ENCODE results near the gene KTN1.

KTN1 gene

DNA sequence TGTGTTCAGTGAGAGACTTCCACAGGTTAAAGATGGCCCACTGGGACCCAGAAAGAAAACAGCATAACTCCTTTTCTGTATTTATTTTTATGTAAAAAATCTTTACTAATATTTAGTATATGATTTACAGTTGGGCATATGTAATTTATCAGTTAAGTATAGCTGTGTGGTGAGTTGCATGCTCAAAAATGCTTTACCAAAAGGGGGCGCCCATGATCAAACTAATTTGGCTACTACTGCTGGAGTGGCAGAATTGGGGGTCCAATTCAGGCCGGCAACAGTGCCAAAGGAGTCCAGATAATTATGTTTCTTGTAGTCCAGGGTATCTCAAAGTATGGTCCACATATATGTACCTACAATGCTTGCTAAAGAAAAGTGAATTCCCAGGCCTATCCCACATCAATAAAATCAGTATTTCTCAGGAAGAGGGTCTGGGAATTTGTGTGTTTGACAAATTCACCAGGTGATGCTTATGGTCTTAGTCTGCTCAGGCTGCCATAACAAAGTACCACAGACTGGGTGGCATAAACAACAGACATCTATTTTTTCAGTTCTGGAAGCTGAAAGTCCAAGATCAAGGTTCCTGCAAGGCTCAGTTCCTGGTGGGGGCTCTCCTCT, 152.0 kb downstream of the KTN1 start:
- ATAC-seq = peak; percentile 38; the same call in 2 of the 3 replicates
- TF ChIP-seq, protein P1, sequence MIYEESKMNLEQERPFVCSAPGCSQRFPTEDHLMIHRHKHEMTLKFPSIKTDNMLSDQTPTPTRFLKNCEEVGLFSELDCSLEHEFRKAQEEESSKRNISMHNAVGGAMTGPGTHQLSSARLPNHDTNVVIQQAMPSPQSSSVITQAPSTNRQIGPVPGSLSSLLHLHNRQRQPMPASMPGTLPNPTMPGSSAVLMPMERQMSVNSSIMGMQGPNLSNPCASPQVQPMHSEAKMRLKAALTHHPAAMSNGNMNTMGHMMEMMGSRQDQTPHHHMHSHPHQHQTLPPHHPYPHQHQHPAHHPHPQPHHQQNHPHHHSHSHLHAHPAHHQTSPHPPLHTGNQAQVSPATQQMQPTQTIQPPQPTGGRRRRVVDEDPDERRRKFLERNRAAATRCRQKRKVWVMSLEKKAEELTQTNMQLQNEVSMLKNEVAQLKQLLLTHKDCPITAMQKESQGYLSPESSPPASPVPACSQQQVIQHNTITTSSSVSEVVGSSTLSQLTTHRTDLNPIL (CRISPR knock-in tag; IDR thresholded peaks at IDR 0.05; ENCODE audit: low read depth) = no peak
- TF ChIP-seq ZFP30 (CRISPR knock-in tag; IDR thresholded peaks at IDR 0.05) = no peak
- TF ChIP-seq, protein P2, sequence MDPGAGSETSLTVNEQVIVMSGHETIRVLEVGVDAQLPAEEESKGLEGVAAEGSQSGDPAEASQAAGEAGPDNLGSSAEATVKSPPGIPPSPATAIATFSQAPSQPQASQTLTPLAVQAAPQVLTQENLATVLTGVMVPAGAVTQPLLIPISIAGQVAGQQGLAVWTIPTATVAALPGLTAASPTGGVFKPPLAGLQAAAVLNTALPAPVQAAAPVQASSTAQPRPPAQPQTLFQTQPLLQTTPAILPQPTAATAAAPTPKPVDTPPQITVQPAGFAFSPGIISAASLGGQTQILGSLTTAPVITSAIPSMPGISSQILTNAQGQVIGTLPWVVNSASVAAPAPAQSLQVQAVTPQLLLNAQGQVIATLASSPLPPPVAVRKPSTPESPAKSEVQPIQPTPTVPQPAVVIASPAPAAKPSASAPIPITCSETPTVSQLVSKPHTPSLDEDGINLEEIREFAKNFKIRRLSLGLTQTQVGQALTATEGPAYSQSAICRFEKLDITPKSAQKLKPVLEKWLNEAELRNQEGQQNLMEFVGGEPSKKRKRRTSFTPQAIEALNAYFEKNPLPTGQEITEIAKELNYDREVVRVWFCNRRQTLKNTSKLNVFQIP (CRISPR knock-in tag; IDR thresholded peaks at IDR 0.05; ENCODE audit: borderline replicate concordance, low read depth) = no peak
- TF ChIP-seq TCF4 (CRISPR knock-in tag; IDR thresholded peaks at IDR 0.05; ENCODE audit: borderline replicate concordance) = no peak
- no peak for TF ChIP-seq GLIS3 (CRISPR knock-in tag; IDR thresholded peaks at IDR 0.05)
- no peak for TF ChIP-seq ZFP3 (CRISPR knock-in tag; IDR thresholded peaks at IDR 0.05)
- TF ChIP-seq ZNF565 (CRISPR knock-in tag; conservative IDR thresholded peaks at IDR 0.05; ENCODE audit: low read depth) = no peak
- TF ChIP-seq OSR1 (CRISPR knock-in tag; IDR thresholded peaks at IDR 0.05) = no peak
- TF ChIP-seq ZNF8 (CRISPR knock-in tag; IDR thresholded peaks at IDR 0.05) = no peak
- TF ChIP-seq, protein P3, sequence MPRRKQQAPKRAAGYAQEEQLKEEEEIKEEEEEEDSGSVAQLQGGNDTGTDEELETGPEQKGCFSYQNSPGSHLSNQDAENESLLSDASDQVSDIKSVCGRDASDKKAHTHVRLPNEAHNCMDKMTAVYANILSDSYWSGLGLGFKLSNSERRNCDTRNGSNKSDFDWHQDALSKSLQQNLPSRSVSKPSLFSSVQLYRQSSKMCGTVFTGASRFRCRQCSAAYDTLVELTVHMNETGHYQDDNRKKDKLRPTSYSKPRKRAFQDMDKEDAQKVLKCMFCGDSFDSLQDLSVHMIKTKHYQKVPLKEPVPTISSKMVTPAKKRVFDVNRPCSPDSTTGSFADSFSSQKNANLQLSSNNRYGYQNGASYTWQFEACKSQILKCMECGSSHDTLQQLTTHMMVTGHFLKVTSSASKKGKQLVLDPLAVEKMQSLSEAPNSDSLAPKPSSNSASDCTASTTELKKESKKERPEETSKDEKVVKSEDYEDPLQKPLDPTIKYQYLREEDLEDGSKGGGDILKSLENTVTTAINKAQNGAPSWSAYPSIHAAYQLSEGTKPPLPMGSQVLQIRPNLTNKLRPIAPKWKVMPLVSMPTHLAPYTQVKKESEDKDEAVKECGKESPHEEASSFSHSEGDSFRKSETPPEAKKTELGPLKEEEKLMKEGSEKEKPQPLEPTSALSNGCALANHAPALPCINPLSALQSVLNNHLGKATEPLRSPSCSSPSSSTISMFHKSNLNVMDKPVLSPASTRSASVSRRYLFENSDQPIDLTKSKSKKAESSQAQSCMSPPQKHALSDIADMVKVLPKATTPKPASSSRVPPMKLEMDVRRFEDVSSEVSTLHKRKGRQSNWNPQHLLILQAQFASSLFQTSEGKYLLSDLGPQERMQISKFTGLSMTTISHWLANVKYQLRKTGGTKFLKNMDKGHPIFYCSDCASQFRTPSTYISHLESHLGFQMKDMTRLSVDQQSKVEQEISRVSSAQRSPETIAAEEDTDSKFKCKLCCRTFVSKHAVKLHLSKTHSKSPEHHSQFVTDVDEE (CRISPR knock-in tag; IDR thresholded peaks at IDR 0.05) = no peak
- TF ChIP-seq CSDC2 (CRISPR knock-in tag; IDR thresholded peaks at IDR 0.05) = no peak
- no peak for TF ChIP-seq ZC3H10 (CRISPR knock-in tag; IDR thresholded peaks at IDR 0.05)
- TF ChIP-seq SNAI2 (CRISPR knock-in tag; IDR thresholded peaks at IDR 0.05) = no peak
- TF ChIP-seq TOX (CRISPR knock-in tag; IDR thresholded peaks at IDR 0.05; ENCODE audit: borderline replicate concordance) = no peak
- TF ChIP-seq ARNTL (CRISPR knock-in tag; IDR thresholded peaks at IDR 0.05; ENCODE audit: borderline replicate concordance, low read depth) = no peak
- no peak for TF ChIP-seq ISL1 (CRISPR knock-in tag; IDR thresholded peaks at IDR 0.05)

DNA sequence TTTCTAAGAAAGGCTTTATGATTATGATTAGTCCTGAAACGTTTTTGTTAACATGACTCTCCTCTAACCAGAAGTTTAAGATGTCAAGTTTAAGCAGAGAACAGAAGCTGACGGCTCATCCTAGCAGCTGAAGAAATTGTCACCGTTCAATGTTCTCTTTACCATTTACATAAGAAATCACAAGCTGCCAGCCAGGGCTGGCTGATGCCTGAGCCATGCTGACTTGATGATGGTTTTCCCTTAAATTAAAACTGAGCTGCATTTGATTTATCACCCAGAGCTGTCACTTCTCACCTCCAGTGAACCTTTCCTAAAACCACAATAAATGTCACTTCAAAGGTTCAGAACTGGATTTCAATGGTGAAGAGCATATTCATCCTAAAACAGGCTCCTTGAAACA, 153.6 kb downstream of the KTN1 start:
- ATAC-seq = no peak
- no peak for TF ChIP-seq OSR1 (CRISPR knock-in tag; IDR thresholded peaks at IDR 0.05)
- no peak for TF ChIP-seq ZNF70 (CRISPR knock-in tag; IDR thresholded peaks at IDR 0.05)
- TF ChIP-seq, protein P2 (CRISPR knock-in tag; IDR thresholded peaks at IDR 0.05; ENCODE audit: borderline replicate concordance, low read depth) = no peak
- TF ChIP-seq BACH2 (CRISPR knock-in tag; IDR thresholded peaks at IDR 0.05; ENCODE audit: borderline replicate concordance) = no peak
- TF ChIP-seq, protein P4, sequence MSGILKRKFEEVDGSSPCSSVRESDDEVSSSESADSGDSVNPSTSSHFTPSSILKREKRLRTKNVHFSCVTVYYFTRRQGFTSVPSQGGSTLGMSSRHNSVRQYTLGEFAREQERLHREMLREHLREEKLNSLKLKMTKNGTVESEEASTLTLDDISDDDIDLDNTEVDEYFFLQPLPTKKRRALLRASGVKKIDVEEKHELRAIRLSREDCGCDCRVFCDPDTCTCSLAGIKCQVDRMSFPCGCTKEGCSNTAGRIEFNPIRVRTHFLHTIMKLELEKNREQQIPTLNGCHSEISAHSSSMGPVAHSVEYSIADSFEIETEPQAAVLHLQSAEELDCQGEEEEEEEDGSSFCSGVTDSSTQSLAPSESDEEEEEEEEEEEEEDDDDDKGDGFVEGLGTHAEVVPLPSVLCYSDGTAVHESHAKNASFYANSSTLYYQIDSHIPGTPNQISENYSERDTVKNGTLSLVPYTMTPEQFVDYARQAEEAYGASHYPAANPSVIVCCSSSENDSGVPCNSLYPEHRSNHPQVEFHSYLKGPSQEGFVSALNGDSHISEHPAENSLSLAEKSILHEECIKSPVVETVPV (CRISPR knock-in tag; IDR thresholded peaks at IDR 0.05) = no peak
- no peak for TF ChIP-seq ZNF8 (CRISPR knock-in tag; IDR thresholded peaks at IDR 0.05)
- TF ChIP-seq, protein P5, sequence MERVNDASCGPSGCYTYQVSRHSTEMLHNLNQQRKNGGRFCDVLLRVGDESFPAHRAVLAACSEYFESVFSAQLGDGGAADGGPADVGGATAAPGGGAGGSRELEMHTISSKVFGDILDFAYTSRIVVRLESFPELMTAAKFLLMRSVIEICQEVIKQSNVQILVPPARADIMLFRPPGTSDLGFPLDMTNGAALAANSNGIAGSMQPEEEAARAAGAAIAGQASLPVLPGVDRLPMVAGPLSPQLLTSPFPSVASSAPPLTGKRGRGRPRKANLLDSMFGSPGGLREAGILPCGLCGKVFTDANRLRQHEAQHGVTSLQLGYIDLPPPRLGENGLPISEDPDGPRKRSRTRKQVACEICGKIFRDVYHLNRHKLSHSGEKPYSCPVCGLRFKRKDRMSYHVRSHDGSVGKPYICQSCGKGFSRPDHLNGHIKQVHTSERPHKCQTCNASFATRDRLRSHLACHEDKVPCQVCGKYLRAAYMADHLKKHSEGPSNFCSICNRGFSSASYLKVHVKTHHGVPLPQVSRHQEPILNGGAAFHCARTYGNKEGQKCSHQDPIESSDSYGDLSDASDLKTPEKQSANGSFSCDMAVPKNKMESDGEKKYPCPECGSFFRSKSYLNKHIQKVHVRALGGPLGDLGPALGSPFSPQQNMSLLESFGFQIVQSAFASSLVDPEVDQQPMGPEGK (CRISPR knock-in tag; IDR thresholded peaks at IDR 0.05; ENCODE audit: borderline replicate concordance) = no peak
- no peak for TF ChIP-seq TOX (CRISPR knock-in tag; IDR thresholded peaks at IDR 0.05; ENCODE audit: borderline replicate concordance)
